Activated naive CD4-positive, alpha-beta T cell treated with anti-CD3 and anti-CD28 coated beads, Interleukin-2, amount 10 ng/mL, durations not matched to agents 7 days and 5 days (primary cell): ENCODE measurements around the gene UPP1.
"Not testable (repeated sequence)": the region's sequence is repeated elsewhere in the genome, so short reads cannot be mapped to it uniquely, and the experiment has no call there.

Experiments
- CTCF ChIA-PET: fragments of 350-600 bp; sonication (Branson Sonifier 250); formaldehyde crosslinking; loops from one replicate; lab custom pipeline; 2021; ENCODE audit warnings: antibody characterized with exemption; lab: Charles Lee
- DNase-seq: peaks from one replicate; pipeline ENCODE4 v3.0.0-alpha.2; 2020
- H3K27ac Mint-ChIP-seq: one replicate; pipeline ENCODE4 v1.8.0; 2021; ENCODE audit warnings: mild to moderate bottlenecking, moderate library complexity, mixed read lengths
- H3K27me3 Mint-ChIP-seq: one replicate; pipeline ENCODE4 v1.8.0; 2021; ENCODE audit warnings: mild to moderate bottlenecking, mixed read lengths
- H3K36me3 Mint-ChIP-seq: one replicate; pipeline ENCODE4 v1.8.0; 2021; ENCODE audit warnings: mixed read lengths
- H3K4me1 Mint-ChIP-seq: one replicate; pipeline ENCODE4 v1.8.0; 2021; ENCODE audit warnings: mixed read lengths
- H3K4me3 Mint-ChIP-seq: one replicate; pipeline ENCODE4 v1.8.0; 2021; ENCODE audit warnings: mild to moderate bottlenecking, moderate library complexity, mixed read lengths
- H3K9me3 Mint-ChIP-seq: one replicate; pipeline ENCODE4 v1.8.0; 2021; ENCODE audit warnings: mixed read lengths

Gene UPP1

DNA sequence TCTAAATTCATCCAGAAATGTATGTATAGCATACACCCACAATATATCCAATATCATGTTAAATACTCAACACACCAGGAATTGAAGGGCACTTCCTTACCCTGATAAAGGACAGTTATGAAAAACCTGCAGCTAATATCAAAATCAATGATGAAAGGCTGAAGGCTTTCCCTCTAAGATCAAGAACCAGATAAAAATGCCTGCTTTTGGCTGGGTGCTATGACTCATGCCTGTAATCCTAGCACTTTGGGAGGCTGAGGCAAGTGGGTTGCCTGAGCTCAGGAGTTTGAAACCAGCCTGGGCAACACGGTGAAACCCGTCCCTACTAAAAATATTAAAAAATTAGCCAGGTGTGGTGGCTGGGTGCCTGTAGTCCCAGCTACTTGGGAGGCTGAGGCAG is 21.6 kb upstream of the UPP1 start:
- peaks cover 4% of the 10 kb centered on the region for H3K9me3 Mint-ChIP-seq
- no peaks in the 10 kb centered on the region for H3K27me3 Mint-ChIP-seq
- H3K4me3 Mint-ChIP-seq, result no peak overlapping the region
- DNase-seq, result no peak
- CTCF ChIA-PET, result no interaction called here
- H3K36me3 Mint-ChIP-seq, result peaks cover 3% of the 10 kb centered on the region
- no peak overlapping the region for H3K27ac Mint-ChIP-seq
- no peaks in the 10 kb centered on the region for H3K4me1 Mint-ChIP-seq

DNA sequence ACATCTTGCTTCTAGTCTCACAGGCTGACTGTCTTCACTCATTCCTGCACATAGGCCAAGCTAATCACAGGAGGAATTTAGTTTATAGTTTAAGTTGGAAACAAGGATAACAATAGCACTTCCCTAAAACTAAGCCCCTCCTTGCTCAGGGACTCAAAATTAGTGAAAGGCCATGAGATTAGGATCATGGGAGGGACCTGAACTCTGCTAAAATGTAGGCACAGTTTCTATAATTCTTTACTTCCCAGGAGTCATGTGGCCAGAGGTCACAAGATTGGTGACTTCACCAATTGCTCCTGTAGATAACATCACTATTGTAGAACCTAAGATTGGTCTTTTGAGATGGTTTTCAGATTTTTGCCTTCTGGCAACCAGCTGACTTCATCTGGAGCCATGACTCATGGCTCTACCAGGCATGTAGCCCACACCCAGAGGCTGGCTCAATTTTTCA is 14.8 kb upstream of the UPP1 start:
- H3K9me3 Mint-ChIP-seq, result peaks cover 4% of the 10 kb centered on the region
- peaks cover 3% of the 10 kb centered on the region for H3K4me1 Mint-ChIP-seq
- no peak overlapping the region for H3K27ac Mint-ChIP-seq
- H3K4me3 Mint-ChIP-seq, result no peak overlapping the region
- H3K27me3 Mint-ChIP-seq, result no peaks in the 10 kb centered on the region
- CTCF ChIA-PET, result interaction anchor here (0.7 kb wide), 1 partner anchor 36 kb away, joined by 3 read pairs; no protein-coding TSS in a partner anchor
- no peaks in the 10 kb centered on the region for H3K36me3 Mint-ChIP-seq
- no peak for DNase-seq

- Mint-ChIP-seq H3K27me3 (no peaks in the 10 kb centered on the region), H3K36me3 (no peaks in the 10 kb centered on the region), H3K27ac (no peak overlapping the region), H3K4me1 (peaks cover 11% of the 10 kb centered on the region), H3K9me3 (peaks cover 2% of the 10 kb centered on the region), H3K4me3 (no peak overlapping the region)
- CTCF ChIA-PET, result no interaction called here
- DNase-seq, result no peak
Measured at GRCh38 chr7:48077423-48077822, 11.6 kb upstream of the UPP1 start.

- Mint-ChIP-seq H3K4me3 (no peak overlapping the region), H3K27me3 (no peaks in the 10 kb centered on the region), H3K9me3 (peaks cover 2% of the 10 kb centered on the region), H3K36me3 (peaks cover 2% of the 10 kb centered on the region), H3K27ac (no peak overlapping the region), H3K4me1 (peaks cover 22% of the 10 kb centered on the region)
- DNase-seq, result no peak
- CTCF ChIA-PET, result no interaction called here
Measured at GRCh38 chr7:48078470-48078869, 10.6 kb upstream of the UPP1 start.

DNA sequence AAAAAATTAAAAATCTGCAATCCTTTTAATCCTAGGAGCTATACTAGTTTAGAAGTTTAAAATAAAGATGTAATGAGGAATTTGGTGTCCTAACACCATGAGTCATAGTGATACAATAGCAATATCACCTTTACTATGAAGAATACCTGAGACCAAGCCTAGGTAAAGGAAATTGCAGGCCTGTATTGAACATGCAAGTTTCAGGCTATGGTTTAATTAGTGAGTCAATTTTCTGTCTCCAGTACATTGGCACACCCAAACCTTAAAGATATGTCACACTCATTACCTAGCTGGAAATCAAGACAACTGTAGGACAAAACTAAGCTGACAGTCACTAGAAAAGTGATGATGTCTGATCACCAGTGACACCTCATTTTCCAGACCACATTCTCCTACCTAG is 6.7 kb upstream of the UPP1 start:
- Mint-ChIP-seq H3K4me1 (peaks cover 57% of the 10 kb centered on the region), H3K27ac (peak overlapping the region; percentile 8)
- CTCF ChIA-PET, result interaction anchor here (0.7 to 1.1 kb wide), 2 partner anchors 20 to 91 kb away, joined by 3 read pairs; no protein-coding TSS in a partner anchor
- H3K4me3 Mint-ChIP-seq, DNase-seq, H3K27me3 Mint-ChIP-seq, H3K9me3 Mint-ChIP-seq, H3K36me3 Mint-ChIP-seq: not testable (repeated sequence)

DNA sequence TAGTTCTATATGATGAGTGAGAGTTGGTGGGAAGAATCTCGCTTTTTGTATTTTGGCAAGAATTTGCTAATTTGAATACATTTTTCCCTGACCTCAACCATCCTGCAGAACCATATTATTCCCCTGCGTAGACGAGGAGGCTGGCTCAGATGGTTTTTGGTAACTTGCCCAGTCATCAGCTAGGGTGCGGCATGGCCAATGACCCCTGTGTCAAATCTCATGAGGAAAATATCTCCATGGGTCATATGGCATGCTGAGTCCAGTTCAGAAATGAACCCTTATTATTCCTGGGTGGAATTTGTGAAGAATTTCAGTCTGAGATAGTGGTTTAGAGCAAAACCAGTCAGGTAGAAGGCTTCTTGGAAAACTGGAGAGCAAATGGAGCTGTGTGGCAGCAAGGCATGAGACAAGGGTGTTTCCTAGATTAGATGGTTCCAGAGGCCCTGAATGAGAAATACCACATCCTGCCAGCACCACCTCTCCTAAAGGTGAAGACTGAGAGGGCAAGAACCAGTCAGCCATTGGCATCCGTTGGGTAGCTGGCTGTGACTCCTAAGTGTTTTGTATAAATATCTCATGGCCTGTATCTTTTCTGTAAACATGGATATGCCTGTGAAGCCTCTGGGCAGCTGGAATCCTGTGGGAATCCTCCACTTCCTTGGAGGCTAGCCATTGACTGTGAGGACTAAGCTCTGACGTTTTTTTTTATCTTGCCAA is 5.8 kb upstream of the UPP1 start:
- Mint-ChIP-seq H3K9me3 (no peaks in the 10 kb centered on the region), H3K36me3 (peaks cover 8% of the 10 kb centered on the region), H3K27me3 (no peaks in the 10 kb centered on the region), H3K4me3 (peak overlapping the region; percentile 39), H3K27ac (peak overlapping the region; percentile 79), H3K4me1 (peaks cover 65% of the 10 kb centered on the region)
- CTCF ChIA-PET, result interaction anchor here (0.8 to 2.0 kb wide), 3 partner anchors 19 to 91 kb away, joined by 3 to 7 read pairs (median 4); no protein-coding TSS in a partner anchor
- DNase-seq, result peak; percentile 58

DNA sequence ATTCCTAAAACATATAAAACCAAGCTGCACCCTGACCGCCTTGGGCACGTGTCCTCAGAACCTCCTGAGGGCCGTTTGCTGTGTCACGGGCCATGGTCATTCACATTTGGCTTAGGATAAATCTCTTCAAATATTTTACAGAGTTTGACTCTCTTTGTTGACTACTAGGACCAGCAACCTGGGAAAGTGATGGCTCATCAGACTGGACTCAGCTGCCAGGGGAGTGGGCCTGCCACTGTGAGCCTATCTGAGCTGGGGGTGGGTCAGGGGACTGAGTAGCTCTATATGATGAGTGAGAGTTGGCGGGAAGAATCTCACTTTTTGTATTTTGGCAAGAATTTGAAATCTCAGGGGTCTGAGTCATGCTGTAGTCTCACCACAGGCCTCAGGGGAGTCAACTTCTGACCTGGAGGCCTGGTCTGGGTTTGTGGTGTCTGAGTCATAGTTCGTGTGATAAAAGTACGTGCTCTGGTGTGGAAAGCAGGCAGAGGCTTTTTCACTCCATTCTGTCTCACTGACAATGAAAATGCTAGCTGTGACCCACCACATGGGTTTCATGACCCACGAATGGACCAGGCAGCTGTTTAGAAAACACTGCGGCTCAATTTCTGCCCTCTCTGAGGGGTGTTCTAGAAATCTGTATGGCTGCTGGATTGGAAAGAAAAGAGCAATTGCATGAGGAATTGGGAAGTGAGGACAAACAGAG is 4.2 kb upstream of the UPP1 start:
- Mint-ChIP-seq H3K36me3 (peaks cover 11% of the 10 kb centered on the region), H3K9me3 (no peaks in the 10 kb centered on the region), H3K27me3 (no peaks in the 10 kb centered on the region), H3K27ac (peak overlapping the region; percentile 97), H3K4me1 (peaks cover 56% of the 10 kb centered on the region), H3K4me3 (peak overlapping the region; percentile 42)
- DNase-seq, result peak; percentile 71
- CTCF ChIA-PET, result interaction anchor here (0.8 to 4.7 kb wide), 7 partner anchors 13 to 97 kb away, joined by 3 to 22 read pairs (median 5); no protein-coding TSS in a partner anchor

GRCh38 chr7:48085433-48085791 is 3.7 kb upstream of the UPP1 start:
- Mint-ChIP-seq H3K4me3 (peak overlapping the region; percentile 42), H3K9me3 (no peaks in the 10 kb centered on the region), H3K4me1 (peaks cover 59% of the 10 kb centered on the region), H3K27ac (peak overlapping the region; percentile 97), H3K36me3 (peaks cover 16% of the 10 kb centered on the region), H3K27me3 (no peaks in the 10 kb centered on the region)
- CTCF ChIA-PET, result interaction anchor here (0.8 to 4.7 kb wide), 7 partner anchors 13 to 97 kb away, joined by 3 to 22 read pairs (median 5); no protein-coding TSS in a partner anchor
- no peak for DNase-seq

DNA sequence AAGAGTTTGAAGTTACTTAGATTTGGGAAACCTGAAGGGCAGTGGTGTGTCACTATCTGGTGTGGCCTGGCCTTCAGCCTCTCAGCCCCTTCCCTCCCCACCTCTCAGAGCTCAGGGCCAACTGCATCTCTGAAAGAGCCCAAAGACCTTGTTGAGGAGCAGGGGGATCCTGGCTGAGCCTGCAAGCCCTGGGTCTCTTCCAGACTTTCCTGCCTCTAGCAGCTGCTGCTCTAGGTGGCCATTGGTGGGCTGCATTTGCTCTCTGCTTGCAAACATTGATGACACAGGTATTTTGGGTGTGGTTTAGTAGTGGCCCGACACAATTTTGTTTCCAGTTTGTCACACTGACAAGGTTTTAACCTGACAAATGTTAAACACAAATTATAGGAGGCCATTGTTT is 3.1 kb upstream of the UPP1 start:
- Mint-ChIP-seq H3K36me3 (peaks cover 21% of the 10 kb centered on the region), H3K4me3 (no peak overlapping the region), H3K27ac (peak overlapping the region; percentile 97), H3K9me3 (no peaks in the 10 kb centered on the region), H3K4me1 (peaks cover 64% of the 10 kb centered on the region), H3K27me3 (no peaks in the 10 kb centered on the region)
- DNase-seq, result no peak
- CTCF ChIA-PET, result interaction anchor here (1.1 to 4.7 kb wide), 5 partner anchors 12 to 98 kb away, joined by 3 to 22 read pairs (median 5); no protein-coding TSS in a partner anchor

- peaks cover 77% of the 10 kb centered on the region for H3K4me1 Mint-ChIP-seq
- CTCF ChIA-PET, result interaction anchor here (1.6 to 4.7 kb wide), 2 partner anchors 11 to 95 kb away, joined by 3 to 22 read pairs; no protein-coding TSS in a partner anchor
- no peak for DNase-seq
- H3K36me3 Mint-ChIP-seq, result peaks cover 35% of the 10 kb centered on the region
- no peaks in the 10 kb centered on the region for H3K27me3 Mint-ChIP-seq
- H3K27ac Mint-ChIP-seq, result peak overlapping the region; percentile 97
- no peaks in the 10 kb centered on the region for H3K9me3 Mint-ChIP-seq
- peak overlapping the region; percentile 62 for H3K4me3 Mint-ChIP-seq
Measured at GRCh38 chr7:48087349-48087748, 1.7 kb upstream of the UPP1 start.

GRCh38 chr7:48088559-48089045 is 463 bp upstream of the UPP1 start:
- Mint-ChIP-seq H3K27ac (peak overlapping the region; percentile 97), H3K9me3 (no peaks in the 10 kb centered on the region), H3K4me1 (peaks cover 76% of the 10 kb centered on the region), H3K4me3 (peak overlapping the region; percentile 93), H3K27me3 (no peaks in the 10 kb centered on the region), H3K36me3 (peaks cover 43% of the 10 kb centered on the region)
- no peak for DNase-seq
- CTCF ChIA-PET, result interaction anchor here (0.7 to 4.7 kb wide), 5 partner anchors 10 to 96 kb away, joined by 3 to 22 read pairs (median 4); no protein-coding TSS in a partner anchor

- no peak for DNase-seq
- H3K9me3 Mint-ChIP-seq, result no peaks in the 10 kb centered on the region
- H3K4me3 Mint-ChIP-seq, result peak overlapping the region; percentile 93
- CTCF ChIA-PET, result interaction anchor here (2.9 kb wide), 1 partner anchor 20 kb away, joined by 13 read pairs; no protein-coding TSS in a partner anchor
- H3K4me1 Mint-ChIP-seq, result peaks cover 79% of the 10 kb centered on the region
- H3K36me3 Mint-ChIP-seq, result peaks cover 56% of the 10 kb centered on the region
- peak overlapping the region; percentile 97 for H3K27ac Mint-ChIP-seq
- no peaks in the 10 kb centered on the region for H3K27me3 Mint-ChIP-seq
Measured at GRCh38 chr7:48090095-48090805, 1.2 kb downstream of the UPP1 start.

DNA sequence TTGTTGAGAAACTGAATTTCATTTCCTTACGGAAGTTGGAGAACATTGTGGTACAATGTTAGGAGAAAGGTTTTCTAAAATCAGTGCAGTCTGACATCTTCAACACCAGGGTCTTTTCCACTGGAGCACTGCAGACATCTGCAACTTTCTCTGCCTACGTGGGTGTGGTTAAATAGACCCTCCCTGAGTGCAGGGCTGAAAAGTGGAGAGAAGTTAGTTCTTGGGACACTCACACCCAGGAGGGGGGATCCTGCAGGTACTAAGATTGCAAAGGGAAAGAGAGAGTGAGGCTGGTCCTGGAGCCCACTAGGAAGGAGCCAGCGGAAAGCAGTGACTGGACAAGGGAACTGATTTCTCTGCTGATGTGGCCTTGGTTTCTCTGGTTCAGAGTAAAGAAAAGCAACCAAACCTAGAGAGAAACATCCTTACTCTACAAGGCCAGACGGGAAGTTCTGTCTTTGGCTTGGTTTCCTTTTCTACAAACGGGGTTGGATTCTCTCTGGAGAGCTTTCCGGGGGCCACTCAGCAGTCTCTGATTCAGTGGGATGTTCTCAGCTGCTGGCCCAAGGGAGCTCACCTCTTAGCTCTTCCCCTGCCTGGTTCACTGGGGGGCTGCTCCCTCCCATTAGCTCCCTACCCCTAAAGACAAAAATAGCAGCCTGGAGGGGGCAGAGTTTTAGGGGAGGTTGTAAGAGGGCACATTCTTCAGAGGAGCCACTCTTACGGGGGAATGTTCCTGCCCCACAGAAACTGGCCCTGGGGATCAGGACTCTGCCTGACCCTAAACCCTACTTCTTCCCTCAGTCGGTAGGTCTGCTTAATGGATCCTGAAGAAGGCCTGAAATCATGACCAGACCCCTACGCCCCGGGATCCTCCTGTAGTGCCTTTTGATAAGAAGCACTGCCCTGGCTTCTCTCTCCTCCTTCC is 2.7 kb downstream of the UPP1 start:
- peak overlapping the region; percentile 71 for H3K27ac Mint-ChIP-seq
- DNase-seq, result no peak
- CTCF ChIA-PET, result interaction anchor here (1.1 to 1.5 kb wide), 2 partner anchors 18 to 57 kb away, joined by 3 read pairs; partner anchors contain the start of gene C7orf57
- no peaks in the 10 kb centered on the region for H3K9me3 Mint-ChIP-seq
- H3K4me3 Mint-ChIP-seq, result peak overlapping the region; percentile 93
- H3K27me3 Mint-ChIP-seq, result no peaks in the 10 kb centered on the region
- H3K36me3 Mint-ChIP-seq, result peaks cover 67% of the 10 kb centered on the region
- H3K4me1 Mint-ChIP-seq, result peaks cover 79% of the 10 kb centered on the region
